HL-60/S4 (cell line): ENCODE measurements around the gene CCDC137.
"Not testable (repeated sequence)": the region's sequence is repeated elsewhere in the genome, so short reads cannot be mapped to it uniquely, and the experiment has no call there.

ENCODE experiments used
- in situ Hi-C: fragments of 300-500 bp; cut with MboI; formaldehyde crosslinking; loops from 2 replicates; pipeline ENCODE4 v1.14.3; 2022; ENCODE audit warnings: low sequenced_read_pairs

Gene CCDC137, protein sequence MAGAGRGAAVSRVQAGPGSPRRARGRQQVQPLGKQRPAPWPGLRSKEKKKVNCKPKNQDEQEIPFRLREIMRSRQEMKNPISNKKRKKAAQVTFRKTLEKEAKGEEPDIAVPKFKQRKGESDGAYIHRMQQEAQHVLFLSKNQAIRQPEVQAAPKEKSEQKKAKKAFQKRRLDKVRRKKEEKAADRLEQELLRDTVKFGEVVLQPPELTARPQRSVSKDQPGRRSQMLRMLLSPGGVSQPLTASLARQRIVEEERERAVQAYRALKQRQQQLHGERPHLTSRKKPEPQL

GRCh38 chr17:81666342-81667191, at the start of gene CCDC137, which contains the start of gene OXLD1:
TSS of gene CCDC137 (plus strand) at chr17:81666737. CDS start at chr17:81666767, 30 bp downstream.
TSS of gene OXLD1 (minus strand) at chr17:81666605. CDS start at chr17:81666577, 28 bp downstream.
- in situ Hi-C loops = no loop called here

- in situ Hi-C loops = no loop called here
Observed at GRCh38 chr17:81616877-81617276, 49.7 kb upstream of the CCDC137 start.

GRCh38 chr17:81618307-81618706, 48.2 kb upstream of the CCDC137 start:
- in situ Hi-C loops = not testable (repeated sequence)

DNA sequence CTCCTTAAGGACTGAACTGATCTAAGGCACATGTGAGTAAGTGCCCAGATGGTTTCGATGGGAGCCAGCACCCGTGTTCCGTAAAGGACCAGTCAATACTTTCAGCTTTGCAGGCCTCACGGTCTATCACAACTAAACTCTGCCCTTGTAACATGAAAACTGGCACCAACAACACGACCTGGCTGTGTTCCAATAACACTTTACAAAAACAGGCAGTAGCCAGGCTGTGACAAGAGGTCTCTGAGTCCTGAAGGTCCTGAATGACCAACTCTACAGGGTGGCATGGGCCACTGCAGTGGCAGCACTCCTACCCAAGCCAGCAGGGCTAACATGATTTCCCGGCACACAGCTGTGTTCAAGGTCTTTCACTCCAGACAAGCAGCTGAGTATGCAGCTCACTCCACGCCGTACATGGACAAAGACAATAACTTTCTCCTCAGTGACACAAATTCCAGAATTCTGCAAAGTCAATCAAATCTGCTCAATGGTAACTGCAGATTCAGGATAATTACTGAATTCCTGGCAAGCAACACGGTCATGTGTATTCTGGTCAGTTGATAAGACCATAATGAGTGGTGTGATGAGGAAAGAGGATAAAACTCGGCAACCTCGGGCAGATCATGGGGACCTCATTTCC, 44.9 kb upstream of the CCDC137 start:
- in situ Hi-C loops = no loop called here

DNA sequence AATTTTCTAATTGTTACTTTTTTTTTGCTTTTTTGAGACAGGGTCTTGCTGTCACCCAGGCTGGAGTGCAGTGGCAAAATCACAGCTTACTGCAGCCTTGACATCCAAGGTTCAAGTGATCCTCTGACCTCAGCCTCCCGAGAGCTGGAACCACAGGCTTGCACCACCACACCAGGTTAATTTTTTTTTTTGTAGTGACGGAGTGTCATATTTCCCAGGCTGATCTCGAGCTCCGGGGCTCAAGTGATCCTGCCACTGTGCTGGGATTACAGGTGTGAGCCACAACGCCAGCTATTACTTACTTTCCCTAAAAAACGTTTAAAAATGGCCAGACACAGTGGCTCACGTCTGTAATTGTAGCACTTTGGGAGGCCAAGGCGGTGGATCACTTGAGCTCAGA, 36.3 kb upstream of the CCDC137 start:
- in situ Hi-C loops = no loop called here

- in situ Hi-C loops = no loop called here
Observed at GRCh38 chr17:81631482-81631881, 35.1 kb upstream of the CCDC137 start.

DNA sequence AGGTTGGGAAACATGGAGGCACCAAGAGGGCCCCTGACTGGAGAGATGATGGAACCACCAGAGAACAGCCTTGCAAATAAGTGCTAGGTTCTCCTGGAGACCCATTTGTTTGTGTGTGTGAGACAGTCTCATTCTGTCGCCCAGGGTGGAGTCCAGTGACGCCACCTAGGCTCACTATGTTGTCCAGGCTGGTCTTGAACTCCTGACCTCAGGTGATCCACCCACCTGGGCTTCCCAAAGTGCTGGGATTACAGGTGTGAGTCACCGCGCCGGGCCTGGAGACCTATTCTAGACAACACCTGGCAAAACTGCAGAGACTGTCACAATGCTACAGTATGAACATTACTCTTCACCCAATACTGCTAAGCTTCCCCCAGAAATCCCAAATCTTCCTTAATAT, 31.1 kb upstream of the CCDC137 start:
- in situ Hi-C loops = no loop called here

DNA sequence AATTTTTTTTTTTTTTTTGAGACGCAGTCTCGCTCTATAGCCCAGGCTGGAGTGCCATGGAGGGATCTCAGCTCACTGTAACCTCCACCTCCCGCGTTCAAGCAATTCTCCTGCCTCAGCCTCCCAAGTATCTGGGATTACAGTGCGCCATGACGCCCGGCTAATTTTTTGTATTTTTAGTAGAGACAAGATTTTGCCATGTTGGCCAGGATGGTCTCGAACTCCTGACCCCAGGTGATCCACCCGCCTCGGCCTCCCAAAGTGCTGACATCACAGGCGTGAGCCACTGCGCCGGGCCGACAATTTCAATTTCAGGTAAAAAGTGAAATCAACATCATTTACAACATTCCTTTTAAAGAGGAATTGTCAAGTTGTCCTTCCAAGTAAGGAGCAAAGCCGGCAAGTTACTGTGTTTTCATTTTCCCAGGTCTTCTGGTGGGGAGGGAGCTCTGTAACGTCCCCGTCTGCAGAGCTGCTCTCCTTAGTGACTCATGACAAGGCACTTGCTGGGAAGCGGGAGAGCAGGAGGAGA, 30.5 kb upstream of the CCDC137 start:
- in situ Hi-C loops = no loop called here

DNA sequence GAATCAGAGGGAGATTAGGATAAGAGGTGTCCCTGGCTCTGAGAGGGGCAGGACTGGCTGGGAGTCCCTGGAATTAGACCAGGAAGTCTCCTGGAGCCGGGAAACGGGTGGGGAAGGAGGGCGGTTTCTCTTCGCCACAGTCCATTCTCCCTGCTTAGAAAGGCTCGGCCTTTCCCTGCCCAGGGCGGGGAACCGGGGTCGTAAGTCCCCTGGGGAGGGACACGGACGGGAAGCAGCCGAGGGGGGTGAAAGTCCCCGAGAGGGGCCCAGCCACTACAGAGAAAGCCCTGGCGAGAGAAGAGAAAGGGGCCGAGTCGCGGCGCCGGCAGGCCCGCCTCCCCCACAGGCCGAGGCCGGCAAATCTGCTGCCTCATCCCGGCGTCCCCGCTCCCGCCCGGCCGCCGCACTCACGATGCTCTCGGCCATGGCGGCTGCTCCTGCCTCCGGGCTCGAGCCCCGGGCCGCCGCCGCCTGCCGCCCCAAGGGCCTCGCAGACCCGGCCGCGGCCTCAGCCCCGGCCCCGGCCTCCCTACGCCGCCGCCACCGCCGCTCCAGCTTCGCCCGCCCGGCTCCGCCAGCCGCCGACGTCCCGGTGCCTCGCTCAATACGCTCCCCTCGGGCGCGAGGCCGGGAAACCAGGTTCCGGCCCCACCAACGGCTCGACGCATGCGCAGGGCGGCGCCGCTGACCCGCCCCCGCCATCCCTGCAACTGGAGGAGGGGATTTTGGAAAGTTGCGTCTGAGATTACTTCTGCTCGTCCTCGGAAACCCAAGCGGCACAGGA, 29.8 kb upstream of the CCDC137 start, which contains the start of the genes NPLOC4 and TSPAN10:
Gene NPLOC4 (minus strand): TSS at position 608 of the 784 bp plus-strand sequence. CDS start 182 bp downstream, at position 426.
Gene TSPAN10 (plus strand): TSS at position 692 of the 784 bp plus-strand sequence. CDS start 5,217 bp downstream, outside the sequence.
- in situ Hi-C loops = no loop called here

- in situ Hi-C loops = no loop called here
Observed at GRCh38 chr17:81638683-81639082, 27.9 kb upstream of the CCDC137 start.

DNA sequence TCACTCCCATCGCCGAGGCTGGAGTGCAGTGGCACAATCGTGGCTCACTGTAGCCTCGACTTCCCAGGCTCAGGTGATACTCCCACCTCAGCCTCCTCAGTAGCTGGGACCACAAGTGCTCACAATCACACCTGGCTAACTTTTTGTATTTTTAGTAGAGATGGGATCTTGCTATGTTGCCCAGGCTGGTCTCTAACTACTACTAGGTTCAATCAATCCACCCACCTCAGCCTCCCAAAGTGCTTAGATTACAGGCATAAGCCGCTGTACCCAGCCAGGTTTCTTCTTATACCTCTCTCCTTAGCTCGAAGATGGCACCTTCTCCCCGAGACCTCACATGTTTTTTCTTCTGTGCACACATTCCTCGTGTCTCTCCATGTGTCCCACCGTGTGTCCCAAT, 26.5 kb upstream of the CCDC137 start:
- in situ Hi-C loops = no loop called here

DNA sequence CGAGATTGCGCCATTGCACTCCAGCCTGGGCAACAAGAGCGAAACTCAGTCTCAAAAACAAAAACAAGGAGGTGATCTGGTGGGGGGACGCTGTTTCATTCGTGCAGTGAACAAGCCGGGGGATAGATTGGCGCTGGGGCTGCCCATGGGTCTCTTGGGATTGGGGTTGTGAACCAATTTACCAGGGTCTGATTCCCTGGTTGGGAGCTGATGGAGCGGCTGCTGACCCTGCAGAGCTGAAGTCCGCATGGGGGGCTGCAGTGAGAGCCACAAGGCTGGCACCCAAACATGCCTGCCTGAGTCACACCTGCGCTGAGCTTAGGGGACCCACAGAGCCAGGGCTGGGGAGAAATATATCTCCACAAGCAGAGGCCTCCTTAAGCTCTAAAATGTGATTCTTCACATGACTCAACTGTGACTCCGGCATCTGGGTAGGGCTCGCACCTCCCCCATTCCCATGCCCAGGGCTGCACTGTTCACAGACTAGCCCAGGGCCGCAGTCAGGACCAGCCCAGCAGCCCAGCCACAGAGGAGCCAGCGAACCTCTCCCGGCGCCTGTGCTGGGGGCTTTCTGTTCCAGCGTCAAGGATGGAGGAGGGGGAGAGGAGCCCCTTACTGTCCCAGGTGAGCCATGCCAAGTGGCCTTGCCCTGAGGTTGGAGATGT, 24.6 kb upstream of the CCDC137 start:
- in situ Hi-C loops = no loop called here

DNA sequence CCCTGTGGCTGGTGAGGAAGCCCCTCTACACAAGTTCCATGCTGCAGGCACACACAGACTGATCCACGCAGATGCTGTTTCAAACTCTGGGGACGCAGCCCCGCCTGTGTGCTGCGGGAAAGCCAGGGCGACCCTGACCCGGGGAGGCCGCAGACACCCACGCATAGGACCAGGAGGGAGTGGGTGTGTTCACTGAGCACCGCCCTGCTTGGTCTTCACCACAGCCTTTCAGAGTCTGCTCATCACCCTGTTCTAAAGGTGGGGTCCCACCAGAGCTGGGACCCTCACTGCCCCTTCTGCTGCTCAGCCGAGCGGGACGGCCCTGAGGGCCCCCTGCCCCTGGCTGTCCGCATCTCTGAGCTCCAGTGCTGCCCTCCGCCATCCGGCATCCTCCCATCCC, 22.0 kb upstream of the CCDC137 start:
- in situ Hi-C loops = no loop called here

- in situ Hi-C loops = no loop called here
Observed at GRCh38 chr17:81644976-81645952, 21.3 kb upstream of the CCDC137 start.

GRCh38 chr17:81646869-81647600, 19.5 kb upstream of the CCDC137 start:
- in situ Hi-C loops = no loop called here

- in situ Hi-C loops = no loop called here
Observed at GRCh38 chr17:81647640-81648012, 18.9 kb upstream of the CCDC137 start.

DNA sequence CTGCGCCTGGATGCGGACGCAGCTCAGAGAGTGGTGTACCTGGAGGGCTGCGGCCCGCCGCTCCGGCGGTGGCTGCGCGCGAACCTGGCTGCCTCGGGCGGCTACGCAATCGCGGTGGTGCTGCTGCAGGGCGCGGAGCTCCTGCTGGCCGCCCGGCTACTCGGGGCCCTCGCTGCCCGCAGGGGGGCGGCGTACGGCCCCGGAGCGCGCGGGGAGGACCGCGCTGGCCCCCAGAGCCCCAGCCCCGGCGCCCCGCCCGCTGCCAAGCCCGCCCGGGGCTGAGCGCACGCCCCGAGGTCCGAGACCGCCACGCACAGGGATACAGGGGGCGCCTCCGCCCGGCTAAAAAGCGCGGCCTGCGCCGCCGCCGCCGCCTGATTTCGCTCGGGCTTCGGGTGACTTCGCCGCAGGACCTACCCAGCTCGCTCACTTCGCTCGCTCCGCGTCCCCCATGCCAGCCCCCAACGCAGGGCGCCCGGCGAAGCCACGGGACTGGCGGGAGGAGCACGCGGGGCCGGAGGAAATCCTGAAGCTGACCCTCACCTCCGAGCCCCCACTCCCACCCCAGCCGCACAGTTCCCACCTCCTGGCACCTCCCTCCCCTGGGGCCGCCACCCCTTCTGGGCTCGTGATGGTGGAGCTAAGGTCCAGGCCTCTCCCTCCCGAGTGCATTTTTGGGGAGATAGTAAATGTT, 18.4 kb upstream of the CCDC137 start:
- in situ Hi-C loops = no loop called here
